Kidney capillary endothelial cell (primary cell): Measurements from ENCODE around the gene MMP28.

Experiments used
- DNase-seq: peaks from one replicate; pipeline ENCODE4 v3.0.0-alpha.2; 2018; ENCODE audit warnings: low spot score

Gene MMP28

GRCh38 chr17:35725802-35726126 lies 69.7 kb downstream of the MMP28 start:
- DNase-seq = no peak

- DNase-seq = no peak
Observed at GRCh38 chr17:35725058-35725457, 70.4 kb downstream of the MMP28 start.

- no peak for DNase-seq
Observed at GRCh38 chr17:35723735-35724134, 71.7 kb downstream of the MMP28 start.

GRCh38 chr17:35717475-35717874 lies 78.0 kb downstream of the MMP28 start:
- no peak for DNase-seq

- no peak for DNase-seq
Observed at GRCh38 chr17:35716897-35717465, 78.5 kb downstream of the MMP28 start.

- DNase-seq = no peak
Observed at GRCh38 chr17:35716173-35716572, 79.3 kb downstream of the MMP28 start.
